Lung (tissue), 12 donors: Measurements from ENCODE around the gene SCO1. TPM values are rescaled to one million over a fixed set of nuclear protein-coding genes. Genes with fewer than 3 reads are reported as not detected.

Source experiments
- ATAC-seq: fragments of 200-7000 bp; cut with Tn5 transposase; one replicate; pipeline ENCODE4 v1.9.1; 2020; ENCODE audit warnings: moderate number of reproducible peaks; ENCODE audit not compliant: insufficient read depth, low FRiP score
- DNase-seq, 3 donors: peaks; one replicate each; pipeline ENCODE4 v3.0.0-alpha.2; 2013 to 2017
- H3K27ac ChIP-seq, 2 donors: one replicate each; pipeline ENCODE4 v1.5.1; 2013; ENCODE audit warnings: mild to moderate bottlenecking in 2 of 2, moderate library complexity in 2 of 2, control low read depth in 1 of 2, inconsistent platforms in 1 of 2, low read depth in 1 of 2, low read length in 1 of 2
- H3K27me3 ChIP-seq, 3 donors: one replicate each; pipeline ENCODE4 v1.5.1; 2013; ENCODE audit warnings: low read length in 2 of 3; ENCODE audit not compliant: control insufficient read depth in 3 of 3, insufficient read depth in 3 of 3
- H3K36me3 ChIP-seq, 4 donors: one replicate each; pipeline ENCODE4 v1.5.1; 2013; ENCODE audit warnings: low read length in 4 of 4, mild to moderate bottlenecking in 1 of 4, moderate library complexity in 1 of 4; ENCODE audit not compliant: control insufficient read depth in 4 of 4, insufficient read depth in 4 of 4
- H3K4me1 ChIP-seq, 5 donors: one replicate each; pipeline ENCODE4 v1.5.1; 2013; ENCODE audit warnings: low read length in 5 of 5, mild to moderate bottlenecking in 2 of 5, moderate library complexity in 1 of 5; ENCODE audit not compliant: control insufficient read depth in 5 of 5, insufficient read depth in 5 of 5
- H3K4me3 ChIP-seq: one replicate; pipeline ENCODE4 v1.5.1; 2013; ENCODE audit warnings: mild to moderate bottlenecking, control low read depth, moderate library complexity
- H3K9ac ChIP-seq, 2 donors: one replicate each; pipeline ENCODE4 v1.5.1; 2013; ENCODE audit warnings: low read length in 2 of 2, control low read depth in 1 of 2; ENCODE audit not compliant: insufficient read depth in 1 of 2
- H3K9me3 ChIP-seq, 4 donors: one replicate each; pipeline ENCODE4 v1.5.1; 2013; ENCODE audit warnings: low read length in 3 of 4, mild to moderate bottlenecking in 1 of 4, moderate library complexity in 1 of 4; ENCODE audit not compliant: control insufficient read depth in 4 of 4, insufficient read depth in 3 of 4
- WGBS, 2 donors: extraction: QIAGEN DNeasy Blood & Tissue Kit; methylation state at CpG; one replicate each; pipeline ENCODE4 v1.1.7; 2013; 5-methylcytosine and 5-hydroxymethylcytosine counted together
- polyA plus RNA-seq, 2 donors: library from polyadenylated mRNA; stranded (reverse); fragments of 200-250 nt; gene quantifications; one replicate each; pipeline ENCODE4 v1.2.1, GENCODE V29; 2013
- total RNA-seq, 2 donors: library from RNA; depleted of rRNA in 1 of 2; stranded (reverse); fragments of >200 nt in 1 of 2; gene quantifications; one replicate each; pipeline ENCODE4 v1.2.1, GENCODE V29; 2014 to 2021
- TF ChIP-seq, protein P1 (sequence below): IDR thresholded peaks from 2 replicates; pipeline ENCODE4 v1.5.1; 2012; ENCODE audit warnings: mild to moderate bottlenecking; ENCODE audit errors: control extremely low read depth, extremely low read depth
- donor health status: control.
- donor health status: control.
- donor health status: Bipolar disorder and iron deficiency.
- donor health status: healthy.
- donor health status: DM: yes; HTN: yes; CAD: no.

Gene SCO1
- total and polyA plus RNA-seq, 4 donors: 5.9 to 30.5 (median 25.5) TPM

DNA sequence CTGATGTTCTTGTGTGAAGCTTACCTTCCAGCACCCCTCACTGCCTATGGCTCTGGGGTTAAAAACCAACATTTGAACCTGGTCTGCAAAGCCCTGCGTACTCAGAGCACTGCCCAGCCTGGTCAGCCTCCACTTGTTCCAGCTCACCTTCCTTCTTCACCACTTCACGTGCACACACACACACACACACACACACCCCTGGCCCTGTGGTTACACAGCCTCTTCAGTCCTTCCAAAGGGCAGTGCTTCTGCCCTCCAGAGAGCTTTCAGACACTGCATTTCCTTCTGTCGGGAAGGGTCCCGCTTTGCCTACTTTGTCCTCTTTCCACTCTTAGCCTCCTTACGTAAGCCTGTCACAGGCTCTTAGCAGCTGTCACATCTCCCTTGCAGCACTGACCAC, 42.1 kb upstream of the SCO1 start:
- ATAC-seq (no peak), DNase-seq (no peak)
- TF ChIP-seq, protein P1, sequence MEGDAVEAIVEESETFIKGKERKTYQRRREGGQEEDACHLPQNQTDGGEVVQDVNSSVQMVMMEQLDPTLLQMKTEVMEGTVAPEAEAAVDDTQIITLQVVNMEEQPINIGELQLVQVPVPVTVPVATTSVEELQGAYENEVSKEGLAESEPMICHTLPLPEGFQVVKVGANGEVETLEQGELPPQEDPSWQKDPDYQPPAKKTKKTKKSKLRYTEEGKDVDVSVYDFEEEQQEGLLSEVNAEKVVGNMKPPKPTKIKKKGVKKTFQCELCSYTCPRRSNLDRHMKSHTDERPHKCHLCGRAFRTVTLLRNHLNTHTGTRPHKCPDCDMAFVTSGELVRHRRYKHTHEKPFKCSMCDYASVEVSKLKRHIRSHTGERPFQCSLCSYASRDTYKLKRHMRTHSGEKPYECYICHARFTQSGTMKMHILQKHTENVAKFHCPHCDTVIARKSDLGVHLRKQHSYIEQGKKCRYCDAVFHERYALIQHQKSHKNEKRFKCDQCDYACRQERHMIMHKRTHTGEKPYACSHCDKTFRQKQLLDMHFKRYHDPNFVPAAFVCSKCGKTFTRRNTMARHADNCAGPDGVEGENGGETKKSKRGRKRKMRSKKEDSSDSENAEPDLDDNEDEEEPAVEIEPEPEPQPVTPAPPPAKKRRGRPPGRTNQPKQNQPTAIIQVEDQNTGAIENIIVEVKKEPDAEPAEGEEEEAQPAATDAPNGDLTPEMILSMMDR: no peak
- Histone ChIP-seq H3K27me3 (peaks cover 0 to 2% (median 0%) of the 10 kb centered on the region in 3 donors), H3K9ac (no peak overlapping the region), H3K4me1 (peaks cover 0 to 10% (median 5%) of the 10 kb centered on the region in 5 donors), H3K27ac (no peak overlapping the region), H3K4me3 (no peak overlapping the region), H3K36me3 (no peaks in the 10 kb centered on the region), H3K9me3 (no peaks in the 10 kb centered on the region)
- 61 to 81% methylated on average over 5 of the region's 5 CpGs for WGBS, 2 donors

- no peak overlapping the region for H3K9ac ChIP-seq
- peaks cover 0 to 10% (median 5%) of the 10 kb centered on the region in 5 donors for H3K4me1 ChIP-seq
- peaks cover 0 to 2% (median 0%) of the 10 kb centered on the region in 3 donors for H3K27me3 ChIP-seq
- no peak overlapping the region for H3K4me3 ChIP-seq
- no peak overlapping the region for H3K27ac ChIP-seq
- DNase-seq: peak in 1 of 3 donors; percentile 63
- ATAC-seq: no peak
- WGBS, 2 donors: 48 to 63% methylated on average over 5 of the region's 5 CpGs
- no peaks in the 10 kb centered on the region for H3K36me3 ChIP-seq
- TF ChIP-seq, protein P1: no peak
- H3K9me3 ChIP-seq: no peaks in the 10 kb centered on the region
These were observed 41.4 kb upstream of the SCO1 start for GRCh38 chr17:10738521-10739258.

DNA sequence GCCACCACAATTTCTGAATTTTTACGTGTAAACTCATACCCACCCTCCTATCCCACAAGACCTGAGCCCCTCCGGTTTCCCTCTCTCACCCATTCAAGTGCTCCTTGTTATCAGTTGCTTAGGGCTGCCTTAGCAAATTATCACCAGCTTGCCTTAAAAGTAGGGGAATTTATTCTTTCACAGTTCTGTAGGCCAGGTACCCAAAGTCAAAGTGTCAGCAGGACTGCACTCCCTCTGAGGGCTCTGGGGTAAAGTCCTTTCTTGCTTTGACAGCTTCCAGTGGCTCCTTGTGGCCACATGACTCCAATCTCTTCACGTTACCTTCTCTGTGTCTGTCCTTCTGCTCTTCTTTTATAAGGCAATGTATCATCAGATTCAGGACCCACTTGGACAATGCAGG, 40.4 kb upstream of the SCO1 start:
- H3K4me3 ChIP-seq: no peak overlapping the region
- no peak overlapping the region for H3K27ac ChIP-seq
- peaks cover 0 to 10% (median 5%) of the 10 kb centered on the region in 5 donors for H3K4me1 ChIP-seq
- H3K27me3 ChIP-seq: no peaks in the 10 kb centered on the region
- WGBS, 2 donors: 76 to 91% methylated on average over 3 of the region's 3 CpGs
- DNase-seq: no peak
- no peak for ATAC-seq
- no peaks in the 10 kb centered on the region for H3K36me3 ChIP-seq
- H3K9ac ChIP-seq: no peak overlapping the region
- TF ChIP-seq, protein P1: no peak
- no peaks in the 10 kb centered on the region for H3K9me3 ChIP-seq
